HG03565 (cell line): Measurements from ENCODE around the gene PBRM1.
"Not testable (repeated sequence)": the region's sequence is repeated elsewhere in the genome, so short reads cannot be mapped to it uniquely, and the experiment has no call there.

Experiments
- ATAC-seq: cut with Tn5 transposase; IDR thresholded peaks from one replicate; pipeline ENCODE4 v1.9.1; 2021; ENCODE audit warnings: mild to moderate bottlenecking, moderate library complexity; ENCODE audit not compliant: unreplicated experiment

Gene PBRM1

DNA sequence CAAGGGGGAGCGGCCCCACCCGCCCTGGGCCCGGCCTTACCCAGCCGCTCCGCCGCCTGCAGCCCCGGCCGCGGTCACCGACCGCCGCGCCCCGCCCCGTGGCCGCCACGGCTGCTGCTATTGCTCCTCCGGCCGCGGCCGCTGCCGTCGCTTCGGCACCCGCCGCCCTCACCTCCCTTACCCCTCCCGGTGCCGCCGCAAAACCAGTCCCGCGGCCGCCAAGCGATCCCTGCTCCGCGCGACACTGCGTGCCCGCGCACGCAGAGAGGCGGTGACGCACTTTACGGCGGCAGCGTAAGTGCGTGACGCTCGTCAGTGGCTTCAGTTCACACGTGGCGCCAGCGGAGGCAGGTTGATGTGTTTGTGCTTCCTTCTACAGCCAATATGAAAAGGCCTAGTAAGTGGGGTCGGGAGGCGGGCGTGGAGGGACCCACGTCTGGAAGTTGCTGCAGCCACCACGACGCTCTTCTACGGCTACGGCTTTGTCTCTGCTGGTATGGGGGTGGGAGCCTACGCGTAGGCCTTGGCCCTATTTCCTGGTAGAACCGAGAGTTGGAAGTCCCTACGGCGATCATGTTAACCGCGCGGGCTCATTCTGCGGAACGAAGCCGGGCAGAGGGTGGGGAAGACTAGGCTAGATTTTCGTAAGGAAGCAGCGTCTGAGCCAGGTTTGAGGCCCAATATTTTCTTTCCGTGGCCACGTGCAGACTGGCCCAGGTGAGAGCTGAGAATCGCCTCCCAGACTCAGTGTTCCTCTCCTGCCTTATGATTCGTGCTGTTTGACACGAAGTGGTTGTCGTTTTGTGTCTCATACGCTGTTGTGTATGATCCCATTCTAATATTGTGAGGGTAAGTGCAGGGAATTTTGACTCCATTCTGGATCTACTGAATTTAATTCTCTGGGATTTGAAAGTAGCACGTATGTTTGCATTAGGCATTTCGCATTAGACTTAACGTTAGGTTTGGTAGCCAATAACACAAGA lies at the start of gene PBRM1, which contains the start of gene GNL3:
TSS of gene PBRM1 (minus strand) at position 205 of the 983 bp plus-strand sequence.
TSS of gene GNL3 (plus strand) at position 324 of the 983 bp plus-strand sequence. CDS start at position 385, 61 bp downstream.
- peak; percentile 74 for ATAC-seq

DNA sequence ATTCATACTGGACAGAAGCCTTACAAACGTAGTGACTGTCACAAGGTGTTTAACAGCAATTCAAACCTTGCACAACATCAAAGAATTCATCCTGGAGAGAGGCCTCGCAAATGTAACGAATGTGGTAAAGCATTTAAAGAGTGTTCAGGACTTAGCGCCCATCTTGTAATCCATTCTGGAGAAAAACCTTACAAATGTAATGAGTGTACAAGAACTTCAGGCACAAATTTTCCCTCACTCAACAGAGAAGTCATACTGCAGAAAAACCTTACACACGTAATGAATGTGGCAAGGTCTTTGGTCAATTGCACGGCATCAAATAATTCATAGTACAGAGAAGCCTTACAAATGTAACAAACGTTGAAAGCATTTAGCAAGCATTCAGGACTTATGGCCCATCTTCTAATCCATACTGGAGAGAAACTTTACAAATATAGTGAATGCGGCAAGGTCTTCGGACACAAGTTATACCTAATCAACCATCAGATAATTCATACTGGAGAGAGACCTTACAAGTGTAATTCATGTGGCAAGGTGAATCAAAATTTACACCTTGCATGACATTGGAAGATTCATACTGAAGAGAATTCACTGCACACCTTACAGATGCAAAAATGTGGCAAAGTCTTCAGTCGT lies 47.7 kb upstream of the PBRM1 start:
- ATAC-seq: no peak

DNA sequence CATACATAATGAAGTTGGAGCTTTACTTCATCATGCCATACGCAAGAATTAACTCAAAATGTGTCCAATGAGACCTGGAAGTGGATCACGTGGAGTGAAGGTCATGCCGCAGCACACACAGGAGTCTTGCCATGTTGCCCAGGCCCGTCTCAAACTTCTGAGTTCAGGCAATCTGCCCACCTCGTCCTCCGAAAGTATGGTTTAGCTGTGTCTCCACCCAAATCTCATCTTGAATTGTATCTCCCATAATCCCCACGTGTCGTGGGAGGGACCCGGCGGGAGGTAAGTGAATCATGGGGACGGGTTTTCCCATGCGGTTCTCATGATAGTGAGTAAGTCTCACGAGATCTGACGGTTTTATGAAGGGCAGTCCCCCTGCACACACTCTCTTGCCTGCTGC lies 45.9 kb upstream of the PBRM1 start:
- no peak for ATAC-seq

DNA sequence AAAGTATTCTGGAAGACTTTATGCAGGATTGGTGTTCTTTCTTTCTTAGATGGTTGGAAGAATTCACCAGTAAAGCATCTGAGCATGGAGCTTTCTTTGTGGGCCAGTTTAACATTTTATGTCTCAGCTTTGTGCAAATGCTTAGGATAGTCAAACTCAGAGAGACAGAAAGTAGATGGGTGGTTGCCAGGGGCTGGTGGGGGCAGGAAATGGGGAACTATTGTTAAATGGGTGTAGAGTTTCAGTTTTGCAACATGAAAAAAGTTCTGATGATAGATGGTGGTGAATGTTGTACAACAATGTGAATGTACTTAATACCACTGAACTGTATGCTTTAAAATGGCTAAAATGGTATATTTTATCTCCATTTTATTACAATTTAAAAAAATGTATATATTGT lies 45.0 kb upstream of the PBRM1 start:
- no peak for ATAC-seq

DNA sequence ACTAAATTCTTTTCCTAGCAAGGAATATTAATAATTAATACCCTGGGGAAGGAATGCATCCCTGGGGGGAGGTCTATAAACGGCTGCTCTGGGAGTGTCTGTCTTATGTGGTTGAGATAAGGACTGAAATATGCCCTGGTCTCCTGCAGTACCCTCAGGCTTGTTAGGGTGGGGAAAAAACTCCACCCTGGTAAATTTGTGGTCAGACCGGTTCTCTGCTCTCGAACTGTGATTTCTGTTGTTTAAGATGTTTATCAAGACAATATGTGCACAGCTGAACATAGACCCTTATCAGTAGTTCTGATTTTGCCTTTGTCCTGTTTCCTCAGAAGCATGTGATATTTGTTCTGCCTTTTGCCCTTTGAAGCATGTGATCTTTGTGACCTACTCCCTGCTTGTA lies 43.0 kb upstream of the PBRM1 start:
- ATAC-seq: not testable (repeated sequence)

DNA sequence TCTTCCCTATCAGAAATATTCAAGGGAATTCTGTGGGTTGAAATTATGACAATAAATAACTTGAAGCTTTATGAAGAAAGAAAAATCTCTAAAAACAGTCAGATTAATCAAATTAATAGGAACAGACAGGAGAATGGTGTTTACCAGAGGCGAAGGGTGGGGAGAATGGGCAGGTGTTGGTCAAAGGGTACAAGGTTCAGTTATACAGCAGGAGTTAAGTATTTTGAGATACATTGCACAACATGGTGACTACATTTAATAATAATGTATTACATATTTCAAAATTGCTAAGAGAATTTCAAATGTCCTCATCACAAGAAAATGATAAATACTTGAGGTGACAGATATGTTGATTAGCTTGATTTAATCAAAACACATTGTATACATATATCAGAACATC lies 38.8 kb upstream of the PBRM1 start:
- ATAC-seq: no peak

DNA sequence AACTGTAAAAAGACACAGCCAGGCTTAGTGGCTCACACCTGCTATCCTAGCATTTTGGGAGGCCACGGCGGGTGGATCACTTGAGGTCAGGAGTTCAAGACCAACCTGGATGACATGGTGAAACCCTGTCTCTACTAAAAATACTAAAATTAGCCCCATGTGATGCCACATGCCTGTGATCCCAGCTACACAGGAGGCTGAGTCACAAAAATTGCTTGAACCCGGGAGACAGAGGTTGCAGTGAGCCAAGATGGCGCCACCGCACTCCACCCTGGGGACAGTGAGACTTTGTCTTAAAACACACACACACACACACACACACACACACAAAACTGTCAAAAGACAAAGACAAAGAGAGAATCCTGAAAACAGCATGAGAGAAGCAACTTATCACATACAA lies 38.2 kb upstream of the PBRM1 start:
- ATAC-seq: no peak

DNA sequence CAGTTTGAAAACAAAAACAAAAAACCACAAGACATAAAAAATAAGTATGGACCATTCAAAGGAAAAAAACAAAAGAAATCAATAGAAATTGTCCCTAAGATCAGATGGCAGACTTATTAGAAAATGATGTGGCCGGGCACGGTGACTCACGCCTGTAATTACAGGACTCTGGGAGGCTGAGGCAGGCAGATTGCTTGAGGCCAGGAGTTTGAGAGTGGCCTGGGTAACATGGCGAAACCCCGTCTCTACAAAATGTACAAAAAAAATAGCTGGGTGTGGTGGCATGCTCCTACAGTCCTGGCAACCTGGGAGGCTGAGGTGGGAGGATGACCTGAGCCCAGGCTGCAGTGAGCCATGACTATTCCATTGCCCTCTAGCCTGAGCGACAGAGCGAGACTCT lies 36.8 kb upstream of the PBRM1 start:
- no peak for ATAC-seq

DNA sequence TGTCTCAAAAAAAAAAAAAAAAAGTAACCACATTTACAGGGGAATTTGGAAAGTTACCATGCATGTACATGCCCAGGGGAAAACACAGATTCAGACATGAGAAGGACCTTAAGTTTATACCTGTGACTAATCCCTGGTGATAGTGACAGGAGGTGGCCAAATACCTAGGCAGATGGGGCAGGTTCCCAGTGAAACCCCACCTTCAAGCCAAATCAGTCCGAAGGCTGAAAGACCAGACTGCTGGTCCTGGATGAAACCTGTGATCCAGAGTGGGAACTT lies 36.0 kb upstream of the PBRM1 start:
- ATAC-seq: no peak

DNA sequence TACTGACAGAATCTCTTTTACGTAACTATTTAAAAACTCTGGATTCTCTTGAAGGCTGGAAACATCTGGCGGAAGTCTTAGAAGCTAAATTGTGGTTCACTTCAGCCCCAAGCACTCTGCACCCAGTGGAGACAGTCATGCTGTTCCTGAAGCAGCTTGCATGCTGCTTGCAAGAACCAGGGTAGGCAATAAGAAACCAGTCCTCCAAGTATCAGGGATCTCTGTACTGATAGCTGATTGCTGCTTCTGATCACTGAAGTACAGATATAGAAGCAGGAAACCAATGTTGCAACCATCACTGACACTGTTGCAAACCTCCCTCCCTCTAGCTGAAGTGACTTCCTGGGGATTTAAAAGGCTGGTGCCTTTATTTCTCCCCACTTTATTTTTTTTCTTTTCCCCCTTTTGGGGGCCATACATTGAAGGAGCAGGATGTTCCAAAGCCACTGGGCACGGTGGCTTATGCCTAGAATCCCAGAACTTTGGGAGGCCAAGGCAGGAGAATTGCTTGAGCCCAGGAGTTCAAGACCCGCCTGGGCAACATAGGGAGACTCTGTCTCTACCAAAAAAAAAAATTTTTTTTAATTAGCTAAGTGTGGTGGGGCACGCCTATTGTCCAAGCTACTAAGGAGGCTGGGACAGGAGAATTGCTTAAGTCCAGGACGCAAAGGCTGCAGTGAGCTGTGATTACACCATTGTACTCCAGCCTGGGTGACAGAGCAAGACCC lies 35.5 kb upstream of the PBRM1 start:
- no peak for ATAC-seq

DNA sequence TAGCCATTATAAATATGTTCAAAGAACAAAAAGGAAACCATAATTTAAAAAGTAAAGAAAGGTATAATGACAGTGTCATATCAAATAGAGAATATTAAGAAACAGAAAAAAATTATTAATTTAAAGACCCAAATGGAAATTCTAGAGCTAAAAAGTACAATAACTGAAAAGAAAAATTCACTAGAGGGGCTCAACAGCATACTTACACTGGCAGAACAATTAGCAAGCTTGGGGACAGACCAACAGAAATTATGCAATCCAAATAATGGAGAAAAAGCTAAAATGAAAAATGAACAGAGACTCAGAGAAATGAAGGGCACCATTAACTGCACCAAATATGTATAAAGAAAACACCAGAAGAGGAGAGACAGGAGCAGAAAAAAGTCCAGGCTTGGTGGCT lies 33.9 kb upstream of the PBRM1 start:
- no peak for ATAC-seq

DNA sequence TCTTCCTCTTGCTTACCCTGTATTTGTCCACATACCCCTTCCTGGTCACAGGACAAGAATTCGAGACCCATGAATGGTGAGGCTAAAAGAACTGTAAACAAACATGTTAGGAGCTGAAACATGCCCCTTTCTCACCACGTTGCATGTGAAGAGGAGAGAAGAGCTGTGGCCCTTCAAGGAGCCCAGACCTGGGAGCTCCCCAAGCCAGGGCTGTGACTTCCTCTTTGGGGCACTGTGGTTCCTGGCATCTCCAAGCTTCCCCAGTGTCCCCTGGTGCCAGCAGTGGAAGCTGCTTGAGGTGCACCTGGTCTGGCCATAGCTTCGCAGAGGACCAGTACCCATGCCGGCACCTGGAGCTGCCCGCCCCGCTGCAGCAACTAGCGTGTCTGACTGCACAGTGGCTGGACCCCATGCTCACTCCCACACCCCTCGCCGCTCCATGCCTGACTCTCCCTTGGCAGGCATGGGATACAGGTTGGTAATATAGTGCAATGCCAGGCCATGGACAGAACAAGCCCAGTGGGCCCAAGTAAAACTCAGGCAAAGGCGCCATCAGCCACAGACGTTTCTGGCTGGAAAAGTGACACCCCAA lies 30.1 kb upstream of the PBRM1 start:
- ATAC-seq: no peak

DNA sequence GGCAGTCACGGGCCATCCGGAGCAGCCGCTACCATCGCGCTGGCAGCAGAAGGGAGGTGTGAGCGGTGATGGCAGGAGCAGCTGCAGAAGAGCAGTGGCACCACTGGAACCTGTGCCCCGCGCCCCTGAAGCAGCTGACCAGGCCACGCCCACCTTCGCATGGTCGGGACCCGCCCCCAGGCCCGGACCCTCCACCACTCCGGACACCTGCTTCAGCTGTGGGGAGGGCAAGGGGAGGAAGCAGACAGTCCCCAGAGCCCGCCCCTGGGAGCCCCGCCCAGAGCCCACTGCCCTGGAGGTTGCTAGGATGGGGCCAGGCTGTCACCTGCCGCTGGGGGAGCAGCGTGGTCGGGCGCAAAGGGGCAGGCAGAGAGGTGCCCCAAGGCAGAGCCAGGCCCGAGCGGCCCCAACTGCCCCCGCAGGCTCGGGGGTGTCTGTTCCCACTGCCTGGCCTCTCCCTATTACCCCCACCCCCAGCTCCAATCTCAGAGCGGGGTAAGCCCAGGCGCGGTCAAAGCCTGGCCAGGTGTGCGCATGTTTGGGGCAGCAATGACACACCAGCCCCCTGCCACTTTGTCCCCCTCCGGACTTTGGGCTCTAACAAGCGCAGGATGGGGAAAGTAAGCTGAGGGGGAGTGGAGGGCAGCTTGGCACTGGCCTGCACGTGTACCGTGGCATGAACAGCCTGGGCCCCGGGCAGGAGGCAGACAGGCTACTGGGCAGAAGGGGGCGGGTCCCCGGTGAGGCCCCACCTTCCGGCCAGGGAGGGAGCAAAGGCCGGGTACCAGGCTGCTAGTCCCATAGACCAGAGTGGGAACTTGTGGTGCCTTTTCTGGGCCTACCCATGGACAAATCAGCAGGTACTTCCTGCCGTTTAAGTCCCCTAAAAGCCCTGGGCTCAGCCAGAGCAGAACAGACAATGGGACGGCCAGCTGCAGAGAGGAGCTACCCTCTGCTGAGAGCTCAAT lies 28.9 kb upstream of the PBRM1 start:
- ATAC-seq: no peak

DNA sequence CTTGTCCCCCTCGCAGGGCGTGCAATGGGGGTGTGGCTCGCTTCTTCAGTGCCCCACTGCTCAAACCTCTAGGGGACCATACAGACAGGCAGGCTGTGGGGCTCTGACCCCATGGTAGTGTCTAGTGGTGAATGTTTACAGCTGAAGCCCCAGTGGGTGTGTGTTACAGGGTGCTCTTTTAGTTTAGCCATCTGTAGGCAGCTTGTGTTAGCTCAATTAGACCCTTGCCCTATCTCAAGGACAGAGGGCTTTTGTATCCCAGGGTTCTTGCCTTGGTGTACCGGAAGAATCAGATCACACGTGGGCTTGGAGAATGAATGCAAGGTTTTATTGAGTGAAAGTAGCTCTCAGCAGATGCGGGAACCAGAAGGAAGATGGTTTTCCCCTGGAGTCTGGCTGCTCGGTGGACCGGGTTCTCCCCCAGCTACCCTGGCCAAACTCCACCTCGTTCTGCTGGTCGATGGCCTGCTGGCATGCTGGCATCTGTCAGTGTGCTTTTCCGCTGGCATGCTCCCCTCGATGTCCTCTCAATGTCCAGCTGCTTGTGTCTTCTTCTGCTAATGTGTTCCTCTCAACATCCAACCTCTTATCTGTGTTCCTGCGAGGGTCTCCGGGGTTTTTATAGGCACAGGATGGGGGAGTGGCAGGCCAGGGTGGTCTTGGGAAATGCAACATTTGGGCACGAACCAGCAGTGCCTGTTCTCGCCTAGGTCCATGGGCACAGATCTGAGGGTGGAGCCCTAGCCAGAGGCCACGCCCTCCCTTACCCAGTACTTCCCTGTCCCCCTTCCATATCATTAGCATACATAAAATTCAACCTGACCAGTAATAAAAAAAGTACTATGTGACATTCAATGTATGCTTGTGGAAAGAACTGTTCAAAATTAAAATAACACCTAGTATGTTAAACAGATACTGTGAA lies 26.8 kb upstream of the PBRM1 start:
- no peak for ATAC-seq

DNA sequence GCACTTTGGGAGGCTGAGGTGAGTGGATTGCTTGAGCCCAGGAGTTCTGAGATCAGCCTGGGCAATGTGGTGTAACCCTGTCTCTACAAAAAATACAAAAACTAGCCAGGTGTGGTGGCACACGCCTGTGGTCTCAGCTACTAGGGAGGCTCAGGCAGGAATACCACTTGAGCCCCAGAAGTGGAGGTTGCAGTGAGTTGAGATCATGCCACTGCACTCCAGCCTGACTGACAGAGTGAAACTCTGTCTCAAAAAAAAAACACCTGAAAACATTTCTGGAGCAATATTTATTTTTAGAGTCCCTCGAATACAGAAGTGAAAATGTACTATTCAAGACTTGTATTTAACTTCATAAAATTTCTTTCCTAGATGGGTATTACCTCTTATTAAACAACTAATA lies 24.8 kb upstream of the PBRM1 start:
- ATAC-seq: no peak

DNA sequence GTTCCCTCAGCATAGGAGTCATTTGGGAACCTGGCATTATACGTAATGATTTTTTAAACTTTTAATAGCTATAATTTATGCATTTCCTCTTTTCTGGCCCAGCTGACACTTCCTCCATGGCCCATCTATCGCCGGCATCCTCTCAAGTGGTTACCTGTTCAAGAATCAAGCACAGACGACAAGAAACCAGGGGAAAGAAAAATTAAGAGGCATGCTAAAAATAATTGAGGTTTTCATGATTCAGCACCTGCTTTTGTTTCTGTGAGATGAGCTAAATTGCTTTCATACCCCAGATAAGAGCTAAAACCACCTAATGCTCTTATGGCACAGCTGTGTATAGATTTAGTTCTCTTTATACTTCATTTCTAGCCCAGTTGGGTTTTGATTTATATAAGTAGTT lies 21.9 kb upstream of the PBRM1 start:
- ATAC-seq: no peak

DNA sequence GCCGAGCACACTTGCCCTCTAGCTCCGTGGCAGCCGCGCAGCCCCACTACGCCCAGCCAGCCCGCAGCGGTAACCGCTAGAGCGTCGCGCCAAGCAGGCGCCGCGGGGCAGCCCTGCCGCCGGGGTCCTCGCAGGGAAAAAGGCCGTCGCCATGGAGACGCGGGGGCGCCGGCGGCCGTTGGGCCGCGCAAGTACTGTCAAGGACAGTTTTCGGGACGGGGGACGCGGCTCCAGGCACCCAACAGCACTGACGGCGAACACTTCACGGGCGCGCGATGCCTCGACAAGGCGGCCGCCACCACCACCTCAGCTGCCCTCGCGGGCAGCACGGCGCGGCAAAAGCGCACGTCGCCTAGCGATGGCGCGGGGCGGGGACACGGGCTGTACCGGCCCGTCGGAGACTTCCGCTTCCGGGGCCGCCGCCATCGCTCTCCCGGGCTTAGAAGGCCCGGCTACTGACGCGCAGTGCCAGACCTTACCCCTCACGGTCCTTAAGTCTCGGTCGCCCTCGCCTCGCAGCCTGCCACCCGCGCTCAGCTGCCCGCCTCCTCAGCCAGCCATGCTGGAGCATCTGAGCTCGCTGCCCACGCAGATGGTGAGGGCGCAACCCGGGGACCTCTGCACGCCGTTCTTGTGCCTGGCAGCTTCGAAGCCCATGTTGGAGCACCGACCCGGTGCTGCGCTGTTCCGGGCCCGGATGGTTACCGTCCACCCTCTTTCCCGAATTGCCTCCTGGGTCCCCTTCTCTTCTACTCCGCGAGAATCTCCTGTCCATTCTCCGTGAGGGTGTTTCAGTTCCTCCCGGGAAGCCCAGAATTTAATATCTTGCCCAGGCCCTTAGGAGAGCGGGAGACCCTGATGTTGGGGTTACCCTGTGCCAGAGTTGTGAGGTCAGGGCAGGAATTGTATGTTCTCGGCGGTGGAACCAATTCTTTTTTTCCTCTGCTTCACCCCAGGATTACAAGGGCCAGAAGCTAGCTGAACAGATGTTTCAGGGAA lies 20.3 kb upstream of the PBRM1 start, which contains the start of the genes GLT8D1 and SPCS1:
TSS of gene GLT8D1 (minus strand) at position 104 of the 999 bp plus-strand sequence. CDS start 5,331 bp downstream, outside the sequence.
TSS of gene SPCS1 (plus strand) at position 419 of the 999 bp plus-strand sequence. CDS start at position 560, 141 bp downstream.
- ATAC-seq: peak; percentile 55

DNA sequence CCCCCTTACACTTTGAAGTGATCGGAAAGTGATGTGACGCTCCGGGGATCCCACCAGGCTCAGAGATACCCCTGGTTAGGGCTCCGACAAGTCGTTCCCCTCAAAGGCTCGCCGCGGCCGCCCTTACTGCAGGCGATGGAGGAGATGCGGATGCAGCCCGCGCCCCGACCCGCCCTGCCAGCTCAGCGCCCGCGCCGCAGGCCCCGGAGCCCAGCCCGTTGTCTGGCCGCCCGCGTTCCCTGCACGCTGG lies 19.6 kb upstream of the PBRM1 start:
- ATAC-seq: no peak
